ENCODE measurements around the gene MRPL36.
"Not testable (repeated sequence)": the region's sequence is repeated elsewhere in the genome, so short reads cannot be mapped to it uniquely, and the experiment has no call there.

The MRPL36 gene

DNA sequence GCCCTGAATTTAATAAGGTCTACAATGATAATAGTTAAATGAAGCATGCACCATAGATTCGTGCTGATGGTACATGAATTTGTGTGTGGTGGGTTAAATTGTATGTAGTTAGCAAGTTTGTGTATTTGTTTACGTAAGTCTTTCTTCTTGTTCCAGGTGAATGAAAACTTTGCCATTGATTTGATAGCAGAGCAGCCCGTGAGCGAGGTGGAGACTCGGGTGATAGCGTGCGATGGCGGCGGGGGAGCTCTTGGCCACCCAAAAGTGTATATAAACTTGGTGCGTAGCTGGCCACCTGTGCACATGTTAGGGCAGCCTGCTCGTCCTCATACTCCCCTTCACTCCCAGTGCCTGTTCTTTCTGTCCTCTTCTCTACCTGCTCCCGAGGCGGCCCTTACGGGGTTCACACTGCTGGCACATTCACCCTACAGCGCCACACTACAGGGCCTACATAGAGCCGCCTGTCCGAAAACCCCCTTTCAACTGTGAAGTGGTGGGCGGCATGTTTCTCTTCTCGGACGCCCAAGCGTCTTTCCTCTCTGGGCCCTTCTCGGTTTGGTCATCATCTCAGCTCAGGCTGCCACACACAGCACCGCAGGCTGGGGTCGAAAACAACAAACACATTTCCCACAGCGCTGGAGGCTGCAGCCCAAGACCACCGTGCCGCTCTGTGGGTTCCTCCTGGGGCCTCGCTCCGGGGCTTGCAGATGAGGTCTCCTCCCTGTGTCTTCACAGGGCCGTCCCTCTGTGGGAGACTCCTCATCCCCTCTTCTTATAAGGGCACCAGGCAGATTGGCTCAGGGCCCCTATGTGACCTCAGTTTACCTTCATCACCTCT is 14.8 kb upstream of the MRPL36 start:
- DNase-seq: no peak

DNA sequence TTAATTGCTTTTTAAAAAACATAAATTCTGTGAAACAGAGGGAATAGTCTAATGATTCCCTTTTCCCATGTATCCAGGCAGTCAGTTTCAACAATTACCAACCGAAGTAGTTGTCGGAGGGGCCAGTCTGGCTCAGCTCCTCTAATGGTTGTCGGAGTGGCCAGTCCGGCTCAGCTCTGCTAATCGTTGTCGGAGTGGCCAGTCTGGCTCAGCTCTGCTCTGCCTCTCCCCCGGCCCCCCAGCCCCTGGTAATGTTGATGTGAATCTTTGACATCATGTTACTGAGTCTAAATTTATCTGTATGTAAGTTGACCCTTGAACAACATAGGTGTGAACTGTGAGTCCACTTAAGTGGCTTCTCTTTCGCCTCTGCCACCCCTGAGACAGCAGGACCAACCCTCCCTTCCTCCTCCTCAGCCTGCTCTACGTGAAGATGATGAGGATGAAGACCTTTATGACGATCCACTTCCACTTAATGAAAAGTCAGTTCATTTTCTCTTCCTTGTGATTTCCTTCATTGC is 11.0 kb upstream of the MRPL36 start:
- DNase-seq: no peak

- no peak for DNase-seq
These were observed 9.9 kb upstream of the MRPL36 start for GRCh38 chr5:1809416-1810035.

DNA sequence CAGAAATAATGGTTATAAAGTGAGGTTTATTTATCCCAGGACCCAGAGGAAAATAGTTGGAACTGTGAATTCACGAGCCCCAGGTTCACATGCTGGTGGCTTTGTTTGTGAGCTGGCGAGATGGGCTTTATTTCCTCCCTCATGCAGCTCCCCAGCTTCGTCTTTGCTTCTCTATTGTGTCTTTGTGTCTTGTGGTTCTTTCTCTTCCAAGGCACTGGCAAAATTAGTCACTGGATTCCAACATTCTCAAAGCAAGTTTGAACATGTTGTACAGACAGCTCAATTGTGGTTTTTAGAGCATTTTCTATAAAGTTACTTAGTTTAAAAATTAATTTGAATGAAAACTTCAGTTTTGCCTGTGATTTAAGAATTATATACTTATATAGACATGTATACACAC is 8.8 kb upstream of the MRPL36 start:
- no peak for DNase-seq

DNA sequence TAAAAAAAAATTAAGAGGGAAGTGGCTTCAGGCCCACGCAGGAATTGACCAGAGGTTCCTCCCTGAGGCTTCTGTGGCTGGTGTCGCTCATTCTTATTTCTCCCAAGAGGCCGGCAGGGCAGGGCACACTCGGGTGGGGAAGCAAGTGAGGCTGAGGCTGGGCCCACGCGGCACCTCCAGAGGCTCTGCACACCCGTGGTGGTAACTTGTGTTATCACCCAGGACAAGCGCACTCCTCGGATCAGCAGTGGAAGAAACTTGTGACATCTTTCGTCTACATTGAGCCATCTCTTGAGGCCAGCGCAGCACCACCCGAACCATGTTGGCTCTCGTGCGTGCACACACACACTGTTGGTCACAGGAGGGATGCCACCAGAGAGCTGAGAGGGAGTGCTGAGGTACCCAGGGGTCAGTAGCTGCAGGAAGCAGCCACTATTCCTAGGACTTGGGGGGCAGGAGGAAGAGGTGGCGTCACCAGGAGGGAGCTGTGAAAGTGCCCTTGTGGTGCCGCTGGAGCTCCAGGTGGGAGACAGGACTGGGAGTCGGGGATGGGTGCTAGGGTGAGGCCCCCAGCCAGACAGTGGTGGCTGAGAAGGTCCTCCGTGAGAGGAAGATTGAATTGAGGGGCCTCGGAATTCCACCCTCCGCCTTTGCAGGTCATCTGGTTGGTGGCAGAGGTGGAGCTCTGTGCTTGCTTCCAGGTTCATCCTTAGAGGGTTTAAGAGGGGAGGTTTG is 8.0 kb upstream of the MRPL36 start:
- DNase-seq: no peak

DNA sequence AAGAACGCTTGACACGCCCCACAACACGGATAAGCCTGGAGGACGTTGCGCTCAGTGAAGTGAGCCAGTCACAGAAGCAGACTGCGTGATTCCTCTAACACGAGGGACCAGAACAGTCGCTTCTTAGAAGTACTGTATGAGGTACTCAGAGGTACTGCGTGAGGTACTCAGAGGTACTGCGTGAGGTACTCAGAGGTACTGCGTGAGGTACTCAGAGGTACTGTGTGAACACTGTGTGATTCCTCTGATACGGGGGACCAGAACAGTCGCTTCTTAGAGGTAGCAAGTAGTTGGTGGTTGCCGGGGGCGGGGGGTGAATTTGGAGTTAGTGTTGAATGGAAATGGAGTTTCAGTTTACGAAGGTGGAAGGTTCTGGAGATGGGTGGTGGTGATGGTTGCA is 7.3 kb upstream of the MRPL36 start:
- DNase-seq: no peak

DNA sequence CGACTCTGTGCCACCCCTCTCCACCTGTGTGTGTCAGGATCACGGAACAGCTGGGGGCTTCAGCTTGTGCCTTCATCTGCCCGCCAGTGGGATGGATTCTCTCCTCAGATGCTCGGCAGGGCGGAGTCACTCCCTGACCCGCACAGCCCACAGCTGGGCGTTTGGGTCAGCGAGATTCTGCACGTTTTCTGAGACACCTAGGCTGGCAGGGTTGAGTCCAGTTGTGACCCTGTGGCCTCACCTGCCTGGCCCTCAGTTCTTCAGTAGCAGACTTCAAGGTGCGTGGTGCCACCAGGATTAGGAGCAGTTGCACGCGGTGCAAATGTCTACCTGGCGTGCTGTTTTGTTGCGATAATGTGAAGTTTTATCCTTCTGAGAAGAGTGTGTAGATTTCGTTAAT is 6.6 kb upstream of the MRPL36 start:
- DNase-seq: no peak

DNA sequence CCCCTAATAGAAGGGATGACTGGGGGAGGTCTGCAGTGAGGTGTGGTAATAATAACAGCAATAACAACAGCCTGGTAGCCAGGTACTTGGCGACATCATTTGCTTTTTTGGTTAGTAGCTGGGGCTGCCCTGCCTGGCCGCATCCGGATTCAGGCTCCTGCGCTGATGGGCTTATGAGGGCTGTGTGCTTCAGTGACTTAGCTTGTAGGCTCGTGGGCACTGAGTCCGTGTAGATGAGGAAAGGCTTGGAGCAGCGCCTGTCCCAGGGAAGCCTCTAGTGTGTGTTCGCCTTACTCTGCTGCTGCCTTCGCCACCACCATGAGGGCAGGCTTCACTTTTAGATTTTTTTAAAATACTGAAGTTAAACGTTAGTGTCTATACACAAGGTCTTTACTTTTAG is 6.1 kb upstream of the MRPL36 start:
- DNase-seq: no peak

GRCh38 chr5:1805326-1805725 is 5.7 kb upstream of the MRPL36 start:
- DNase-seq: no peak

DNA sequence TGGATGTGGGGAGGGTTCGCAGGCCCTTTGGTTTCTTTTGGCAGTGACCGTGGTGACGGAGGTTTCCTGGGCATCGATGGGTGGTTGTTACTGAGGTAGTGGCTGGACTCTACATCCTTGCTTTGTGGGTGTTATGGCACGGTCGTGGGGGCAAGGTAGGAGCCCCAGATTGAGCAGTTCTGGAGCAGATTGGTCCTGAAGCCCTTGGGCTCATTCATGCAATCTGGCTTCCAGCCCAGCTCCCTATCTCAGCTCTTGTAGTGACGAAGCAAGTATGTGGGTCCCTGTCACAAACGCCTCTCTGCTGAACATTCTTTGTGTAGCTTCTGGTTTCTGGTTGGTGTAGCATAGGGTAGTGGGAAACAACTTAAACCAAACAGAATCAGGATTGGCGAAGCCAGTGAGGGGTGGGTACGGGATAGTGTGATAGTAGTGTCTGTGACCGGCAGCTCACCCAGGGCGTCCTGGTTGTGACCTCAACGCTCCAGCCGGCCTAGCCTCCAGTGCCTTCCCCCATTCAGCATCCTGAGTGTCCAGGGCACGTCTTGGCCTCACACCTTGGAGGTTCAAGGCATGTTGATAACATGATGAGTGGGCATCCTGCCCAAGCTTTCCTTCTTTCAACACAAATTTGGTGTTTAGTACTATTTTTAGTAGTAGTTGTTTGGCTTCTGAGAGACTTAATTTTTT is 4.5 kb upstream of the MRPL36 start:
- DNase-seq: no peak

GRCh38 chr5:1803192-1803591 is 3.6 kb upstream of the MRPL36 start:
- no peak for DNase-seq

DNA sequence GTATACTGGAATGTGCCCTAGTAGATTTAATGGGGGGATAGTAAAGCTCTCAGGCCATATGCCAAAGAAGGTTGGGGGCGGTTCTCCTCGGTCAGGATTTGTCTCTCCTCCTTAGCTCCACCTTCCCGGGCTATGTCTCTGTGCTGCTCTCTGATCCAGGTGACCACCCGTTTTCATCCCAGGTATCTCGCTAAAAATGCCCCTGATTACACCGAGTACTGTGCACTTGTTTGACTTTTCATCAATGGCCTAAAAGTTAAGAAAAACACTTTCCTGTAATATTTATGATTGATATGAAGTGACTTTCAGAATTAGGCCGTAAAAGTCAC is 2.3 kb upstream of the MRPL36 start:
- DNase-seq: no peak

- peak; percentile 46 for DNase-seq
These were observed 1.8 kb upstream of the MRPL36 start, which contains the start of gene NDUFS6 for GRCh38 chr5:1801222-1801966. NDUFS6 (plus strand) TSS chr5:1801407; CDS start chr5:1801418, 11 bp downstream.

DNA sequence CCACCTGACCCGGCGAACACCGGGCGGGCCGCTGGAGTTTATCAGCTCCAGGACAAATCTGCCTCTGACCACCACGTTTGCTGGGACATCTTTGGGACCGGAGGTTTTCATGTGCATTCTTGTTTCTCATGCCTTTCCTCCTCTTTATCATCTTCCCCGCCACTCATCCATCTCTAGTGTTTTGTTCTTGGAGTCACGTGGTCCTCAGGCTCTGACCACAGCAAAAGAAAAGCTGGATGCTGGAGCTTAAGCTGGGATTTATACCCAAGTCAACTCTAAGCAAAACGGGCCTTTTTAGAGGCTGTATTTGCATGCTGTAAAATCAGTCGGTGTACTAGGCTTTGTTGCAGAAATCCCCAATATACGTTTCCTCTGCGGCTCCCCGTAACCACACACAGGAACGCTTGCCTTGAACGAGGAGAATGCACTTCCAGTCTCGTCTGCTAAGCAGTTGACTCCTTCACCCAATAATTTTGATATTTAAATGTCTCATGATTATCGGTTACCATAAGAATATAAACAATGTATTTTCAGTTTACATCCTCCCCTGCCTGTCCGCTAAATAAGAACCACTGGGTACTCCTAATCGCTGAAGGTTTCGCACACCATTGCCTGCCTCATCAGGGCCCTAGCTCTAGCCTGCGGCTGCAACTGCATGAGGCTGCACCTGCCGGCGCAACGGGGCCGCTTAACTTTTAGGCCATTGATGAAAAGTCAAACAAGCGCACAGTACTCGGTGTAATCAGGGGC is 1.0 kb upstream of the MRPL36 start:
- DNase-seq: no peak

- no peak for DNase-seq
These were observed 481 bp downstream of the MRPL36 start for GRCh38 chr5:1799110-1799601.

DNA sequence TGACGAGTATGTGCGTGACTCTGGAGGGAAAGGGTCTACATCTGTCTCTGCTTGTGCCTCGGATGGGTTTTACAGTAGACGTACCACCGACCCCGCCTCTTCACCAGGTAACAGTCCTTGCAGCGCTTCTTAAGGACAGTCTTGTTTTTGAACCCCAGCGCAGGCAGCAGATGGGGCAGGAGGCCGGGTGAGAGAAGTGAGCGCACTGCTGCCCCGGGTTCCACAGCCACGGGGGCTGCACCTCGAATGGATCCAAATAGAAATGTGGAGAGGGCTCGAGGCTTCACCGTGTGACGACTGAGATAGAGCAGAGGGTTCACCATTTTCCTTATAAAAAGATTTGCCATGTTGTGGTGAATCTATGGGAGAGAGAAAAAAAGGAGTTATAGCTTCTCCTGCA is 1.0 kb downstream of the MRPL36 start:
- DNase-seq: not testable (repeated sequence)

GRCh38 chr5:1797855-1798254 is 1.8 kb downstream of the MRPL36 start:
- DNase-seq: no peak

- no peak for DNase-seq
These were observed 2.4 kb downstream of the MRPL36 start for GRCh38 chr5:1797103-1797800.

DNA sequence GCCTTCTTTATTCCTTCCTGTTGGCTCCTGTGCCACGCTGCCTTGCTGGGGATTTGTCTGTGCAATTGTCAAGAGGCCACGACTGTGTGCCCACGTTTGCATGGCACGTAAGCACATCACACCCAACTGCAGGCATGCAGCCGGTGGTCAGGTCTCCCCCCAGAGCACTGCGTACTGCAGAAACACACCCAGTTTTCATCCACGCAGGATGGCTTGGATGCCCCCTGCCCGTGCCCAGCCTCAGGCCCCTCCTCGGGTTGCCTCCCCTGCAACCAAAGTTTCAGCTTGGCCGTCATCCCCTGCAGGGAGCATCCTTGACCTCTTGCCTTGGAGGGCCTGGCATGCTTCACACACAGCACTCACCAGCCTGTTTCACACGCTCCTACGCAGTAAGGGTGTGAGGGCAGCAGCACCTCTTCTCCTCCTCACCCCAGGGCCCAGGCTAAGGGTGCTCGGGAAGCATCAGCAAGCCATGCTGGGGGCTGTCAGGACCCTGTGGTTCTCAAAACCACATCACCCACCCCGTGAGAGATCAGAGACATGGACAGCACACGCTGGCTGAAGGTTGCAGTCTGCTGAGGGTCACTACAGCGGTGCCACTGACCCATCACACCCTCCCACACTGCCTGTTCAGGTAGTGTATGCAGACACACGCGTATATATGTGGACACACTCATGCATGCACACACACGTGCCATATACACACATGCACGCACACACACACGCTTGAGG is 3.1 kb downstream of the MRPL36 start:
- DNase-seq: no peak

DNA sequence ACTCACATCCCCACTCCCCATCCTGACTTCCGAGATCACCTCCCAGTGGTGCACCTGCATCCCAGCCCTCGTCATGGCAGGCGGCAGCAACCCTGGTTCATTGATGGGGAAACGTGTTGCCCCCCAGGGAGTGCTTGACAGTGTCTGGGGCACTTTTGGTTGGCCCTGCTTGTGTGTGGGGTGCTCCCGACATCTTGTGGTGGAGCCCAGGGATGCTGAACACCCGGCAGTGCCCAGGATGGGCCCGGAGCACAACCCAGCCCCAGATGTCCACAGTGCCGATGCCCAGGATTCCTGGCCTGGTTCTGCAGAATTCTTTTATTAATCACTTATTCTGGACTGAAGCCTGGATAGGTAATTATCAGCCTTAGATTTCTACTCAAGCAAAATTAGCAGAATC is 3.7 kb downstream of the MRPL36 start:
- DNase-seq: no peak
